Prostate gland (tissue), 2 donors: Measurements from ENCODE around the gene CATSPERD. TPM values are rescaled to one million over a fixed set of nuclear protein-coding genes. Genes with fewer than 3 reads are reported as not detected.
A peak's percentile ranks its signal among the peaks of the same experiment; 100 is the strongest.

ENCODE experiments used
- DNase-seq: peaks from one replicate; pipeline ENCODE4 v3.0.0-alpha.2; 2019; ENCODE audit warnings: low spot score
- H3K27ac ChIP-seq, 2 donors: fragments of 200-600 bp; sonication (generic); 2 replicates each; pipeline ENCODE4 v1.5.1; 2017 to 2019
- H3K27me3 ChIP-seq: fragments of 200-600 bp; sonication (generic); replicated peaks from 2 replicates; pipeline ENCODE4 v1.5.1; 2019; ENCODE audit not compliant: insufficient read depth
- H3K36me3 ChIP-seq, 2 donors: fragments of 200-600 bp; sonication (generic); 1 replicate in 1 of 2; 2 replicates in 1 of 2; pipeline versions ENCODE4 v1.5.1 to v1.8.1; 2017 to 2019
- H3K4me1 ChIP-seq: fragments of 200-600 bp; sonication (generic); replicated peaks from 2 replicates; pipeline ENCODE4 v1.5.1; 2019
- H3K4me3 ChIP-seq, 2 donors: fragments of 200-600 bp; sonication (generic); 2 replicates each; pipeline ENCODE4 v1.5.1; 2017 to 2019
- H3K9me3 ChIP-seq: fragments of 200-600 bp; sonication (generic); 2 replicates; pipeline ENCODE4 v1.5.1; 2017
- POLR2A ChIP-seq: fragments of 450-650 bp; IDR thresholded peaks from one replicate; pipeline ENCODE4 v1.6.1; 2016; ENCODE audit warnings: antibody characterized with exemption, mild to moderate bottlenecking
- POLR2AphosphoS5 ChIP-seq: sonication (generic); formaldehyde crosslinking; IDR thresholded peaks from one replicate; pipeline ENCODE4 v1.6.1; 2017; ENCODE audit warnings: antibody characterized with exemption
- WGBS: methylation state at CpG from one replicate; pipeline ENCODE4 v1.1.5; 2018; 5-methylcytosine and 5-hydroxymethylcytosine counted together
- intact Hi-C: fragments of 100-400 bp; cut with DNase I; formaldehyde crosslinking; loops from one replicate; pipeline ENCODE4 v1.14.2; 2022
- total RNA-seq, 2 donors: library from RNA; depleted of rRNA; stranded (reverse); fragments of >200 nt; gene quantifications; one replicate each; pipeline ENCODE4 v1.1.0, GENCODE V29; 2016
- TF ChIP-seq, protein P1 (sequence below), 4 experiments: fragments of 200-600 bp in 2 of 4; fragments of 450-650 bp in 2 of 4; sonication (generic) in 2 of 4; IDR thresholded peaks; 1 replicate in 3 of 4; 2 replicates in 1 of 4; pipeline ENCODE4 v1.5.1; 2016 to 2019; ENCODE audit warnings: antibody characterized with exemption in 4 of 4, mild to moderate bottlenecking in 2 of 4, moderate library complexity in 2 of 4

The CATSPERD gene
- total RNA-seq, 2 donors from 2014 or later = 1.4 TPM; not detected in 1

DNA sequence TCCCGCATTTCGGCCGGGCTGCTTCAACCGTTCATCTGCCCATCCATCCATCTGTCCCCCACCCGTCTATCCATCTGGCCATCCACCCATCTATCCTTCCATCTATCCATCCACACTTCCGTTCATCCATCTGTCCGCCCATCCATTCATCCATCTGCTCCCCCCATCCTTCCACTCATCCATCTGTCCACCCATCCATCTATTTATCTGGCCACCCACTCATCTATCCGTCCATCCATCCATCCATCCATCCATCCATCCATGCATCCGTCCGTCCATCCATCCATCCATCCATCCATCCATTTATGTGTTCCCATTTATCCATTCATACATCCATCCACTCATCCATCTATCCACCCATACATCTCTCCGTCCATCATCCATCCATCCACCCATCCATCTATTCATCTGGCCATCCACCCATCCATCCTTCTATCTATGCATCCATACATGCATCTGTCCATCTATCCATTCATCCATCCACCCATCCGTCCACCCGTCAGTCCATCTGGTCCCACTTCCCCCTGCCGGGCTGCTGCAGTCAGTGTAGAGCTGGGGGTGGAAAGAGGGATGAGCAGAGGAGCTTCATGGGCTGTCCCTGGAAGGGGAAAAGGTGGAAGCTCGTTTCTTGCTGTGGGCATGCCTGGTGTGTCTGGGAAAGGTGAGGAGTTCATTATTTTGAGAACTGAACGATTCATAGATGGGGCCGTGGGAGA is 38.9 kb upstream of the CATSPERD start:
- intact Hi-C loops = no loop called here

DNA sequence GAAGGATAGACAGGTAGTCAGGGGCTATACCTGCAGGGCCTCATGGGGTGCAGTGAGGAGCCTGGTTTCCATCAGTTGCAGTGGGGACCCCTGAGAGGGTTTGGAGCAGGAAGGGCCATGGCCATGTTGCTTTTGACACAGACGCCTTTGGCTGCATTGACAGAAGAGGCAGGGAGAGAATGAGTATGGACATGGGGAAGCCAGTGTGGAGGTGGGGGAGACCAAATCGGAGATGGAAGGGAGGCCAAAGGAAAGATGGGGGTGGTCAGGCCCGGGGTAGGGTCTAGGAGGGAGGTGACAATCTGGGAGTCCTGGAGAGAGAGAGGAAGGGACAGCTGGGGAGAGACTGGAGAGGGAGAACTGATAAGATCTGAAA is 38.3 kb upstream of the CATSPERD start:
- H3K27me3 ChIP-seq = no peaks in the 10 kb centered on the region
- no peak for DNase-seq
- intact Hi-C loops = no loop called here

More for the DNA sequence above, 38.9 kb upstream of the CATSPERD start:
- Histone ChIP-seq H3K9me3 (no peaks in the 10 kb centered on the region), H3K27me3 (no peaks in the 10 kb centered on the region), H3K4me1 (peaks cover 7% of the 10 kb centered on the region), H3K36me3 (no peaks in the 10 kb centered on the region), H3K4me3 (peak overlapping the region; percentile 69 to 84), H3K27ac (no peak overlapping the region)
- WGBS = 63% methylated on average over 17 of the region's 17 CpGs
- TF ChIP-seq POLR2AphosphoS5 = no peak
- TF ChIP-seq POLR2A = no peak
- TF ChIP-seq, protein P1, sequence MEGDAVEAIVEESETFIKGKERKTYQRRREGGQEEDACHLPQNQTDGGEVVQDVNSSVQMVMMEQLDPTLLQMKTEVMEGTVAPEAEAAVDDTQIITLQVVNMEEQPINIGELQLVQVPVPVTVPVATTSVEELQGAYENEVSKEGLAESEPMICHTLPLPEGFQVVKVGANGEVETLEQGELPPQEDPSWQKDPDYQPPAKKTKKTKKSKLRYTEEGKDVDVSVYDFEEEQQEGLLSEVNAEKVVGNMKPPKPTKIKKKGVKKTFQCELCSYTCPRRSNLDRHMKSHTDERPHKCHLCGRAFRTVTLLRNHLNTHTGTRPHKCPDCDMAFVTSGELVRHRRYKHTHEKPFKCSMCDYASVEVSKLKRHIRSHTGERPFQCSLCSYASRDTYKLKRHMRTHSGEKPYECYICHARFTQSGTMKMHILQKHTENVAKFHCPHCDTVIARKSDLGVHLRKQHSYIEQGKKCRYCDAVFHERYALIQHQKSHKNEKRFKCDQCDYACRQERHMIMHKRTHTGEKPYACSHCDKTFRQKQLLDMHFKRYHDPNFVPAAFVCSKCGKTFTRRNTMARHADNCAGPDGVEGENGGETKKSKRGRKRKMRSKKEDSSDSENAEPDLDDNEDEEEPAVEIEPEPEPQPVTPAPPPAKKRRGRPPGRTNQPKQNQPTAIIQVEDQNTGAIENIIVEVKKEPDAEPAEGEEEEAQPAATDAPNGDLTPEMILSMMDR (IDR thresholded peaks at IDR 0.05) = no peak
- no peak for DNase-seq

DNA sequence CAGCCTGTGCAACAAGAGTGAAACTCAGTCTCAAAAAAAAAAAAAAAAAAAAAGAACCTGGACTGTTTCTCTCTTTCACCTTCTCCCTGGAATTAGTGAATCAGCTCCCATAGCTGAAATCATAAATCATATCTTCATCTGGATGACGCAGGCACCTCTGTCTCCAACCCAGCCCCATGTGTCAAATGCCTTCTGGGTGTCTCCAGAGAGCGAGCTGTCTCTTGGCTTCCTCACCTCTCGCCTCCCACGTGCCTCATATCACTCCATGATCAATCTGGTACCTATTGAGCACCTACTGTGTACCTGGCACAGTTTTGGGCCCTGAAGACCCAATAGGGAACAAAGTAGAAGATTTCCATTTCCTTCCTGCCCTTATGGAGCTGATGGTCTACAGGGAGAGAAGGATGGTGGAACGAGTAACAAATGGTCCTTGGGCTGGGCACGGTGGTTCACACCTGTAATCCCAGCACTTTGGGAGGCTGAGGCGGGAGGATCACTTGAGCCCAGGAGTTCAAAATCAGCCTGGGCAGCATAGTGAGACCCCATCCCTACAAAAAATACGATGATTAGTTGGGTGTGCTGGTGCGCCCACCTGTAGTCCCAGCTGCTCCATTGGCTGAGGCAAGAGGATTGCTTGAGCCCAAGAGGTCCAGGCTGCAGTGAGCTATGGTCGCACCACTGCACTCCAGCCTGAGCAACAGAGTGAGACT is 37.1 kb upstream of the CATSPERD start:
- H3K4me1 ChIP-seq = peaks cover 7% of the 10 kb centered on the region
- WGBS = 91% methylated on average over 10 of the region's 10 CpGs
- no peaks in the 10 kb centered on the region for H3K36me3 ChIP-seq
- intact Hi-C loops = no loop called here
- DNase-seq = no peak
- H3K9me3 ChIP-seq = no peaks in the 10 kb centered on the region
- no peak overlapping the region for H3K4me3 ChIP-seq
- no peaks in the 10 kb centered on the region for H3K27me3 ChIP-seq
- H3K27ac ChIP-seq = no peak overlapping the region
- TF ChIP-seq POLR2AphosphoS5 = no peak
- TF ChIP-seq, protein P1 (IDR thresholded peaks at IDR 0.05) = no peak
- no peak for TF ChIP-seq POLR2A

More for the DNA sequence above, 38.3 kb upstream of the CATSPERD start:
- no peak overlapping the region for H3K27ac ChIP-seq
- H3K36me3 ChIP-seq = no peaks in the 10 kb centered on the region
- peaks cover 7% of the 10 kb centered on the region for H3K4me1 ChIP-seq
- H3K9me3 ChIP-seq = no peaks in the 10 kb centered on the region
- H3K4me3 ChIP-seq = no peak overlapping the region
- TF ChIP-seq POLR2AphosphoS5 (no peak), POLR2A (no peak)
- TF ChIP-seq, protein P1 (IDR thresholded peaks at IDR 0.05) = no peak
- 95% methylated on average over 3 of the region's 3 CpGs for WGBS

- intact Hi-C loops = no loop called here
- Histone ChIP-seq H3K4me1 (peaks cover under 1% of the 10 kb centered on the region), H3K36me3 (no peaks in the 10 kb centered on the region), H3K27me3 (no peaks in the 10 kb centered on the region), H3K9me3 (no peaks in the 10 kb centered on the region), H3K27ac (no peak overlapping the region), H3K4me3 (no peak overlapping the region)
- WGBS = 92% methylated on average over 22 of the region's 22 CpGs
- DNase-seq = no peak
- TF ChIP-seq POLR2A = no peak
- TF ChIP-seq, protein P1 (IDR thresholded peaks at IDR 0.05) = no peak
- no peak for TF ChIP-seq POLR2AphosphoS5
These were observed 35.6 kb upstream of the CATSPERD start for GRCh38 chr19:5684694-5685430.
